Globus pallidus (tissue), 1 donor: Measurements from ENCODE around the gene STRN4.

Experiments
- DNase-seq: peaks from one replicate; pipeline ENCODE4 v3.0.0-alpha.2; 2015; ENCODE audit warnings: low spot score

Gene STRN4

DNA sequence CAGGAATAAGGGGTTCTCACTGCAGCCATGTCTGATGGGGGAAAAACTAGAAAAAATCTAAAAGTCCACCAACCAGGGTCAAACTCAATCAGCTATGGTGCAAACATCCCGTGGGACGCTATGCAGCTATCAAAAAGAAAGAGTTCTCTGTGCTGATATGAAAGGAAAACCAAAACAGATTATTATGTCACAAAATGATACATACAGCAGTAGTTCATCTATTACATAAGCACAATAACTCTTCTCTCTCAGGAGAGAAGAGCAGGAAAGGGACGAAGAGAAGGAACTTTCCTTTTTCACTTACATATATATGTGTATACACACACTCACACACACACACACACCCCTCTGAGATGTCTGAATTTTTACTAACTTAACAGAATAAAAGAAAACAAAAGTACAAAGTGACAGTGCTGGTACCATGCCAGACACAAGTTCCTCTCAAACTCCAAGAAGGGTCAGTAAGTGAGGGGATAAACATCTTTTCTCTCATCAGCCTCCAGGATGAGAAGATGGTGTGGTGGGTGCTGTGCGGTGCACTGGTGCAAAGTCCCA, 3.2 kb downstream of the STRN4 start:
- no peak for DNase-seq

DNA sequence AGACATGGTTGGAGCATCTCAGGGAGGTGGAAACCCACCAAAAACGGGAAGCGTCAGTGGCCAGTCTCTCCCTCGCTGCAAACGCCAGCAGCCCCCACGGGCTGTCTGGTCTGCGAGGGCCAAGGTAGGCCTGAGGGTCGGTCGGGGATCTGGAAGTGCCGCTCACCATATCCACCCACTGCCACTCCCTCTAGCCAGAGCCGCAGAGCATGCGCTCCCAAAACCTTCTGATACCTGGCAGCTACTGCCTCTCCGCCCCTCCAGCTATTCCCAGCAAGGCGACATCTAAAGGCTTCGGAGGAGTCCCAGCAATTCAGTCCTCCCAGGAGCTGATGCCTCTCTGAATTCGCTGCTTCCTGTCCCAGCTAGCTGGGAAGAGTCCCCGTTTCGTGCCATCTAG, 4.8 kb downstream of the STRN4 start:
- DNase-seq = no peak

DNA sequence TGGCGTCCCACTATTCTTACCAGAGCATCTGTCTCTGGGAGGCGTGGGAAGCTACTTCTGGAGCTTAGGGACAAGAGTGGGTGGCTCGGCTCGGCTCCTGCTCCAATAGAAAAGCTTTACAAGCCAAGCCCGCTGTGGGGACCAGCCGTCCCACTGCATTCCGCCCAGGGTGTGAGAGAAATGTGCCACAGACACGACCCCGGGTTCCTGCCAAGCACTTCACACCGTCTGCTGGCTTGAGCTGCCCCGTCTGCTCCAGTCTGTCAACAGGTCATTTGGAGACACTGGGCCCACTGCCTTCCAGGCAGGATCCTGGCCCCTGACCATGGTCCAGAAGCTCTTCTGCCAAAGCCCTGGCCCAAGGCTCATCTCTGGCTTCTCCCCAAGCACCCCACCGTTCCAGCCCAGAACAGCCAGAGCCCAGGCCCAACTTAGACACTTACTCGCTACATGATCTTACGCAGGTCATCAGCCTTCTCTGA, 6.9 kb downstream of the STRN4 start:
- DNase-seq = no peak

GRCh38 chr19:46737761-46738171, 8.5 kb downstream of the STRN4 start:
- no peak for DNase-seq

GRCh38 chr19:46737298-46737654, 9.0 kb downstream of the STRN4 start:
- DNase-seq = no peak

DNA sequence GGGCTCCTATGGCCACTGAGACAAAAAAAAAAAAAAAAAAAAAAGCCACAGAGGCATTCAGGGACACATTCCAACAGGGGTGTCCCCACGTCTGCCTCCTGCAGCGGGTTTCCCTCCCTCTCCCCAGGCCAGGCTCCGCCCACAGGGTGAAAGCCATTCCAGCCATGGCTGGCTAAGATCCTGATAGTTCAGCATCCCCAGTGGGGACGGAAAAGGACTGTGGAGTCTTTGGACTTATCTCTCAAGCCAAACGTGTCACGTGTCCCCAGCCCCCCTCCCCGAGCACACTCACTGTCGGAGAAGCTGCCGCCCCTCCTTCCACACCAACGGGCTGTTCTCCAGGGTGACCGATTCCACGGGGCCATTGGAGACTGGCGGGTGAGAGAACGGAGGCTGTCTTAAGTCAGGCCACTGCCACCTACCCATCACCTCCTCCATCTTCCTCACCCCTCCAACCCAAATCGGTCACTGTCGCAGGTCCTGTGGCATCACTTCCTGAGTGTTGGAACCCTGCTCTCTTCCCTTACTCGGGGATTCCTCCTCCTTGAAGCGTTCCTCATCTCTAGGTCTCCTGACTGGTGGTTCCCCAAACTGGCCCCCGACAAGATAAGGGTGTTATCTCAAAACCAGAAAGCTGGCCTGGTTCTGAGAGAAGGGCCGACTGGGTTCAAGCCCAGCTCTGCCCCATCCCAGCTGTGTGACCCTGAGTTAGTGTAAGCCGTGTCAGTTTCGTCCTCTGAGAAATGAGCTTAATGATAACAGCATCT, 9.5 kb downstream of the STRN4 start:
- no peak for DNase-seq

GRCh38 chr19:46733690-46734292, 12.5 kb downstream of the STRN4 start:
- no peak for DNase-seq

DNA sequence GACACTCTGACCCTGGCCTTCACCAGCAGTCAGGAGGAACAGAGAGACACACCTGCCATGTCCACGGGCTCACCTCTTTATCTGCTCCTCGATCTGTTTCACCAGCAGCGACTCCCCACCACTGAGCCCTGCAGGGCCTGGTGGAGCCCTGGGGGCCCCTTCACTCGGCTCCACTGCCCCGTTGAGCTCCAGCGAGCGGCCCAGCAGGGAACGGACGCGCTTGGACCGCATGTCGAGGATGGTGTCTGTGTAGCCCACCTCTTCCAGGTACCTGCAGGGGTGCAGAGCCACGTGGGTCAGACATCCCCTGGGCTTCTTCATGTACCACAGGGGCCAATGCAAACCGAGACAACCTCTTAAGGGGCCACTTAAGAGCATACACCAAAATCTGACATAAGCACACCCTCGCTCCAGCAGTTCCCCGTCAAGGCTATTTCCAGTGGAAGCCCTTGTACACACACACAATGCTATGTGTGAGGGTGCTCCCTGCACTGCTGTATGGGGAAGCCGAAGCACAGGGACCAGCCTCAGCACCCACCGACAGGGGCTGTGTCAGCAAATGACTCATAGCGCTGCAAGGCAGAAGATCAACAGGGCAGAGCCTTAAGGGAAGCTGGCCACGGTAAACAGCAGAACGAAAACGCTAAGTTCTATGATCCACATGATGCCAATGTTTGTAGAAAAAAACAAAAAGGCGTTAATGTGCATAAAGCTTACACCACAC, 13.1 kb downstream of the STRN4 start:
- no peak for DNase-seq

DNA sequence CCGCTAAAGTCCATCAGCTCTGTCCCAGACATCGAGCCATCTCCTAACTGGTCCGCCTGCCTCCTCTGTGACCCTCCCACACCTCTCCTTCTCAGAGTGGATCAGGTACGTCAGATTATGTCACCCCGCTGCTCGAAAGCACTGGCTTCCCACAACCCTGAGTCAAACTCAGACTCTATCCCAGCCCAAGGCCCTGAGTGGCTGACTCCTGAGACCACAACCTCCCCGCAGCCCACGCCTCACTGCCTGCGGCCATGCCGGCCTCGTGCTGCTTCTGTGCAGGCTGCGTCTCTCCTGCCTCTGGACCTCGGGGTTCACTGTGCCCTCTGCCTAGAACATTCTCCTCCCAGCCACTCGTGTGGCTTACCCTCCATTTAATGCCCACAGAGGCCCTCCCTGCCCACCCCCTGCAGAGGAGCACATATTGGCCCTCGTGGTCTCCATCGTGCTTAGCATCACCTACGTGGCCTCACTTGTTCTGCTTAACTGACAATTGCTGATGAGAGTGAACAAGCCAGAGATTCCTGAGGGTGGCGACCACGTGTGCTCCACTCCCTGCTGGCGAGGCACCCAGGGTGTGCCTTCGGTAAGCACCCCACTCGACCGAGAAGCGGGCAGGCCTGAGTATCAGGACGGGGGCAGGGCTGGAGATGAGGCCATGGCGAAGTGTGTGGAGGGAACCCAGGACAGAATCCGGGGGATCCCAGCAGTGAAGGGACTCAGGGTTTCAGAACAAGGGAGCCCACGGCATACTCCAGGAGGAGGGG, 13.9 kb downstream of the STRN4 start:
- no peak for DNase-seq

DNA sequence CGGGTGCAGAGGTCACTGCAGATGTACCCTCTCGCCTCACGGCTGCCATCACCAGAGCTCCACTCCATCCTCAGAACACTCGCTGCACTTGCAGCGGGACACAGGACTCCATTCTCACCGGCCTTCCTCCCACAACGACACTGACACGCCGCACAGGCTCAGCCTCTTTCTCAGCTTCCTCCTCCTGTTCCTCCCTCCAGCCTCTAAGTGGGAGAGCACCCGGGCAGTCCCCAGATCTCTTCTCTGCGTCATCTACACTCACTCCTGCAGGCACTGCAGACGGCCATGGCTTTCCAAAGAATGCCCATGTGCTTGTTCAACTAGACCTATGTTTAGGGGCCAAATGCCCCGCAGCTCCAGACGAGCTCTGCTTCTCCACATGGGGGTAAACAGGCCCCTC, 14.7 kb downstream of the STRN4 start:
- DNase-seq = no peak

- DNase-seq = no peak
Measured at GRCh38 chr19:46731007-46731501, 15.2 kb downstream of the STRN4 start.

GRCh38 chr19:46730595-46730994, 15.7 kb downstream of the STRN4 start:
- DNase-seq = no peak

DNA sequence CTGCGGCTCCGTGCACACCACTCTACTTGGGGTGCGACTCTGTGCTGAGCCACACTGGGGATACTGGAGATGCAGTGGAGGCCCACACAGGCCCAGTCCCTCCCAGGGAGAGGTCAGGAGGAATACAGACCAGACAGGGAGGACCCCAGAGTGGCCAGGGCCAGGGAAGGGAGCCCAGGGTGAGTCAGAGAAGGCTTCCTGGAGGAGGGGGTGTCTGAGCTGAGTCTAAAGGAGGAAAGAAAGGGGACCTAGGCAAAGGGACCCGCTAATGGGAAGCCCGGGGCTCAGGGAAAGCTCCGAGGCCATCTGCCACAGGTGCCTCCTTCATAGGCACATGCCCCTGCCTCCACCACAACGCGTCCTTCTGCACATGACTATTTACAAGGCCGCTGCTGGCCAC, 16.1 kb downstream of the STRN4 start:
- no peak for DNase-seq

DNA sequence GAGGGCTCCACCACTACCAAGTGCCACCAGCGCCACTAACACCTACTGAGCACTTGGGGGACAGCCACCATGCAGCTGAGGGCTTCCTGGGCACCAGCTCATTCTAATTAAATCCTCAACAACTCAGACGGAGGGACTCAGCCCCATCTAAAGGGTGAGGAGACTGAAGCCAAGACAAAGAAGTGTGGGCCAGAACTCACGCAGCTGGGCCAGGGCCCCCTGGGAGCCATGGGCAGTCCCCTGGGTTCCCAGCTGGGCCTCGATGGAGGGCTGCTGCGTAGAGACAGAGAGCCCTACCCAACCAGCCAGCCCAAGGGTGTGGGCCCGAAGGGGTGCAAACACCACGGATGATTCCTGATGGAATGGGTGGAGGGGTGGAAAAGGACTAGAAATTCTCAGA, 16.6 kb downstream of the STRN4 start:
- DNase-seq = no peak

DNA sequence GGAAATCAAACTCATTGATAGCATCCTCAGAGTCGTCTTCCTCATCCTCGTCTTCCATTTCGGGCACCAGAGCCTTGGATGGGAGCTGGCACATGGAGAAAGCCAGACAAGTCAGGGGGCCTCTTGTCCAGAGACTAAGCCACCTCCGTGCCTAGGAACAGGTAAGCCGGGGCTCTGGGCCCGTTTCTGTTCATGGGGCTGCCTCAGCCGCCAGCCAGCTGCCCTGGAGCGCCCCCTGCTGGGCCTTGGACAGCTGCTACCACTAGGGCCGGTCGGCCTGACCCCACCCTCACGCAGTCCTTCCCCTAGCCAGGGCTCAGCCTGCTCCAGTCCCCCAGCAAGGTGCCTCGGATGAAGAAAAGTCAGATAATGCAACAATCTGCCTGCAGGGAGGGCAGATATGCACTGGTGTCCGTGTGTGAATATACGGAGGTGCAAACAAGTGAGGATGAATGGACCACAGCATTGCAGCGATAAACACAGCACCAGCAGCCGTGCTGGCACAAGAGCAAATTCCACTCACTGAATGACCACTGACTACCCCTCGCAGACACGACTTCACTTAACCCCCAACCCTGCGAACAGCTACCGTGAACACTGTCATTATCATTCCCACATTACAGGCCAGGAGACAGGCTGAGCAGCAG, 17.4 kb downstream of the STRN4 start:
- DNase-seq = no peak

- no peak for DNase-seq
Measured at GRCh38 chr19:46728208-46728607, 18.0 kb downstream of the STRN4 start.

DNA sequence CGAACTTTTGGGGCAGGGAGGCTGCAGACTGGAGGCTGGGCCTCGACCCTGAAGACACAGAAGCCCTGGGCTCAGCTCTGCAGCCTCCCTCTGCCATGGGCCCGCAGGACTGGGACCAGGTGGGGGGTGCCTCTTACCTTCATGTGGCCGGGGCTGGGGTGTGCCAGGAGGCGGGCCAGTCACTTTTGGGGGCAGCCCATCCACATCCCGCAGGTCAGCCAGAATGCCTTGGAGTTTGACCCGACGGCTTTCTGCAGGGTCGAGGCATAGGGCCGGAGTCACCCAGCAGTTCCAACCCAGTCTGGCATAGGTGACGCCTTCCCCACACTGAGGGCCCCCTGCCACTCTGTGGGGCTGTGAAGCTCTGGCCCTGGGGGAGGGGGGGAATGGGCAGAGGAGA, 18.5 kb downstream of the STRN4 start:
- DNase-seq = no peak

- DNase-seq = no peak
Measured at GRCh38 chr19:46726971-46727501, 19.2 kb downstream of the STRN4 start.

DNA sequence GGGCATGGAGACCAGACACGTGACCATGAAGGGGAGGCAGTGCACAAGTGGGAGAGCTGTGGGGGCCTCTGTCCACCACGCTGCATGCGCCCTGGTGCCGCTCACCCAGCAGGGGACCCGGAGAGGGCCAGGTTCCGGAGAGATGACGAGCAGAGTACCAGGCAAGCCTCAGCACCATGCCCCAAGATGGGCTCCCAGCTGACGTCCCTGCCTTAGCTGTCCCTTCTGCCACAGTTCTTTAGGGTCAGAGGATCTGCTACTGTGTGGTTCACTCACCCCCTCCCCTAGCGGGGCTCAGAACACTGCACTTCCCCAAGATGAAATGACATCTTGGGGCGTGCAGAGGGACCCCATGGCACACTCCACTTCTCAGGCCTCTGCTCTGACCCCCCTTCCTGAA, 19.7 kb downstream of the STRN4 start:
- no peak for DNase-seq

DNA sequence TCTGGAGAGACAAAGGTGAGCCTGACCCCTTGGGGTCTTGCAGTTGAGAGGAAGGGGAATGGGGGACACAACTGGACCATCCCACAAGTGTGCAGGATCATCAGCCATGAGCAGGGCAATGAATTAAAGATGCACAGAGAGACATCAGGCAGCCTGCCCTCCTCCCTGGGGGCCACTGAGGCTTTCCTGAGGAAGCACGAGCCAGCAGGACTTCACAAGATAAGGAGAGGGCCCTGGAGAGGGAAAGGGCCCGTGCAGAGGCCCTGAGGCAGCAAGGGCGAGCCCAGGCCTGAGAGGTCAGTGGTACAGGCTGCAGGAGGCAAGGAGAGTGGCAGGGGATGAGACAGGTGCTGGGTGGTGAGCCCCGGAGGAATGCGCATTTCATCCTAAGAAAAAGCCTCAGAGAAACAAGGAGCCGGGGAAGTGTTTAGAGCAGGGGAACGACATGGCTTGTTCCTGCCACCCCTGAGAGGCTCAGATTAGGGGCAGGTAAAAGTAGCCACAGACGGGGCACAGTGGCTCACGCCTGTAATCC, 20.3 kb downstream of the STRN4 start:
- DNase-seq = no peak
